Neural cell (in vitro differentiated cells): ENCODE results near the gene SPATA4.

Source experiments
- EP300 ChIP-seq: fragments of 450-650 bp; conservative IDR thresholded peaks from 2 replicates; pipeline ENCODE4 v1.6.1; 2014; ENCODE audit warnings: antibody characterized with exemption, mild to moderate bottlenecking, moderate library complexity; ENCODE audit not compliant: poor library complexity, severe bottlenecking
- EZH2 ChIP-seq: fragments of 200-600, 300-800 bp; shearing (Covaris generic), sonication (generic); IDR thresholded peaks from 2 replicates; pipeline ENCODE4 v1.6.1; 2014; ENCODE audit warnings: antibody characterized with exemption, low read length, borderline replicate concordance, mild to moderate bottlenecking; ENCODE audit not compliant: insufficient read depth, poor library complexity, severe bottlenecking
- MXI1 ChIP-seq: fragments of 450-650 bp; conservative IDR thresholded peaks from 2 replicates; pipeline ENCODE4 v1.6.1; 2014; ENCODE audit warnings: antibody characterized with exemption, mild to moderate bottlenecking; ENCODE audit not compliant: poor library complexity, severe bottlenecking
- POLR2AphosphoS5 ChIP-seq: IDR thresholded peaks from 2 replicates; pipeline ENCODE4 v1.6.1; 2012
- RAD21 ChIP-seq: fragments of 450-650 bp; conservative IDR thresholded peaks from 2 replicates; pipeline ENCODE4 v1.6.1; 2014; ENCODE audit warnings: antibody characterized with exemption, mild to moderate bottlenecking, moderate library complexity
- REST ChIP-seq: IDR thresholded peaks from 2 replicates; pipeline ENCODE4 v1.6.1; 2012; ENCODE audit warnings: borderline replicate concordance
- TAF1 ChIP-seq: IDR thresholded peaks from 2 replicates; pipeline ENCODE4 v1.6.1; 2012; ENCODE audit warnings: low read depth
- TF ChIP-seq, protein P1 (sequence below): fragments of 450-650 bp; IDR thresholded peaks from 2 replicates; pipeline ENCODE4 v1.5.1; 2014; ENCODE audit warnings: antibody characterized with exemption, mild to moderate bottlenecking, moderate library complexity; ENCODE audit not compliant: poor library complexity, severe bottlenecking

DNA sequence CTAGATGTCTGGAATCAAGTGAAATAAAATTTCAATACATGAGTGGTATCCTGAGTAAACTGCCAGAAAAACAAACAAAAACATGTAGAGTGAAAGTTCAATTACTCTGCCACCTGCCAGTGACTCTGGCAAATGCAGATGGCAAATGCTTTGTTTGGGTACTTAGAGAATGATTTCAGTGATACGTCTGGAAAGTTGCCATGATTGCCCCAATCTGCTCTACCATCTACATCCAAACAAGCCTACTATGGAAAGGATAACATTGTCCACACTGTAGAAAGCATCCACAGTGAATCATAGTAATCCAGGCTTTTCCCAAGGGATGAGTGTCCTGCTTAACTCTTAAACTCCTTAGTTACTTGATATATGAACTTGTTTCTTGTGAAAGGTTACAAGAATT, 3.4 kb downstream of the SPATA4 start:
- TF ChIP-seq, protein P1, sequence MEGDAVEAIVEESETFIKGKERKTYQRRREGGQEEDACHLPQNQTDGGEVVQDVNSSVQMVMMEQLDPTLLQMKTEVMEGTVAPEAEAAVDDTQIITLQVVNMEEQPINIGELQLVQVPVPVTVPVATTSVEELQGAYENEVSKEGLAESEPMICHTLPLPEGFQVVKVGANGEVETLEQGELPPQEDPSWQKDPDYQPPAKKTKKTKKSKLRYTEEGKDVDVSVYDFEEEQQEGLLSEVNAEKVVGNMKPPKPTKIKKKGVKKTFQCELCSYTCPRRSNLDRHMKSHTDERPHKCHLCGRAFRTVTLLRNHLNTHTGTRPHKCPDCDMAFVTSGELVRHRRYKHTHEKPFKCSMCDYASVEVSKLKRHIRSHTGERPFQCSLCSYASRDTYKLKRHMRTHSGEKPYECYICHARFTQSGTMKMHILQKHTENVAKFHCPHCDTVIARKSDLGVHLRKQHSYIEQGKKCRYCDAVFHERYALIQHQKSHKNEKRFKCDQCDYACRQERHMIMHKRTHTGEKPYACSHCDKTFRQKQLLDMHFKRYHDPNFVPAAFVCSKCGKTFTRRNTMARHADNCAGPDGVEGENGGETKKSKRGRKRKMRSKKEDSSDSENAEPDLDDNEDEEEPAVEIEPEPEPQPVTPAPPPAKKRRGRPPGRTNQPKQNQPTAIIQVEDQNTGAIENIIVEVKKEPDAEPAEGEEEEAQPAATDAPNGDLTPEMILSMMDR = no peak
- TF ChIP-seq EZH2 = no peak
- no peak for TF ChIP-seq MXI1
- no peak for TF ChIP-seq RAD21
- no peak for TF ChIP-seq EP300
- no peak for TF ChIP-seq REST
- no peak for TF ChIP-seq POLR2AphosphoS5
- no peak for TF ChIP-seq TAF1
